ENCODE measurements around the gene RAC3. TPM values are rescaled to one million over a fixed set of nuclear protein-coding genes. Genes with fewer than 3 reads are reported as not detected.

RAC3 gene
- total RNA-seq, 1 experiment from 2014 or later, result 24.8 TPM

DNA sequence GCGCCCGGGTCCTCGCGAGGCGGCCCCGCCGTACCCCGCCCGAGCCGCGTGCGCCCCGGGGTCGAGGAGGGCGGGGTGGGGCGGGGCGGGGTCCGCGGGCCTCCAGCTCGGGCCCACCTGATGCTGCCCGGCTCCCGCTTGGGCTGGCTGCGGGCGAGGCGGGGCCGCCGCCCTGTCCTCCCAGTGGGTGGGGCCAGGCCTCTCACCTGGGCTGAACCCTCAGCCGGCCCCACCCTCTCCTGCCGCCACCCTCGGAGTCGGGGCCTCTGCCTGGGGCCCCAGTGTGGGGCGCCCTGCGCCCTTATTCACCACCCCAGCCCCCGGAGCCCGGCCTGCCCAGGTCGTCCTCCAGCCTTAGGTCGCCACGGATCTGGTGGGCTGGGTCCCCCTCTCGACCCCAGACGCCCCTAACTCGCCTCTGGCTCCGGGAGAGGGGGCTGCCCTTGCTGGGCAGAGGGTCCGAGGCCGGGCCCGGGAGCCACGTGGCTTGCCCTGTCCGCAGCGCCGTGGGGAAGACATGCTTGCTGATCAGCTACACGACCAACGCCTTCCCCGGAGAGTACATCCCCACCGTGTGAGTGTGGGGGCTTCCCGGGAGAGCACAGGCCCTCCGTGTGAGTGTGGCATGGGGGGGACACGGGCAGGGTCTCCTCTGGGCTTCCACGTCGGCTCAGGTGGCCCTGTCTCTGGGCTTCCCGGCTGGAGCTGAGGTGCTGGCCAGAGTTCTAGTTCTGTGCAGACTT, 578 bp downstream of the RAC3 start:
- Histone ChIP-seq H3K36me3 (ENCODE audit: insufficient read depth, low read length, poor library complexity, severe bottlenecking) (peaks cover 3% of the 10 kb centered on the region), H3K27me3 (replicated peaks; ENCODE audit: insufficient read depth, low read depth, low read length, poor library complexity) (no peaks in the 10 kb centered on the region), H3K4me1 (ENCODE audit: insufficient read depth, low read length, poor library complexity, severe bottlenecking) (peaks cover 11% of the 10 kb centered on the region), H3K4me3 (ENCODE audit: low read depth, low read length, poor library complexity, severe bottlenecking) (peak overlapping the region; percentile 67), H3K27ac (ENCODE audit: low read depth, low read length, poor library complexity, severe bottlenecking) (no peak overlapping the region), H3K9me3 (ENCODE audit: low read depth, low read length, poor library complexity, severe bottlenecking) (no peaks in the 10 kb centered on the region)
- CTCF ChIA-PET, result no interaction called here
- POLR2A ChIA-PET (ENCODE audit: low non-redundant PET), result no interaction called here
- no peak for DNase-seq (ENCODE audit: low spot score)
- BruUV-seq (replicated peaks), result no TSS peak
- TF ChIP-seq, protein P1, sequence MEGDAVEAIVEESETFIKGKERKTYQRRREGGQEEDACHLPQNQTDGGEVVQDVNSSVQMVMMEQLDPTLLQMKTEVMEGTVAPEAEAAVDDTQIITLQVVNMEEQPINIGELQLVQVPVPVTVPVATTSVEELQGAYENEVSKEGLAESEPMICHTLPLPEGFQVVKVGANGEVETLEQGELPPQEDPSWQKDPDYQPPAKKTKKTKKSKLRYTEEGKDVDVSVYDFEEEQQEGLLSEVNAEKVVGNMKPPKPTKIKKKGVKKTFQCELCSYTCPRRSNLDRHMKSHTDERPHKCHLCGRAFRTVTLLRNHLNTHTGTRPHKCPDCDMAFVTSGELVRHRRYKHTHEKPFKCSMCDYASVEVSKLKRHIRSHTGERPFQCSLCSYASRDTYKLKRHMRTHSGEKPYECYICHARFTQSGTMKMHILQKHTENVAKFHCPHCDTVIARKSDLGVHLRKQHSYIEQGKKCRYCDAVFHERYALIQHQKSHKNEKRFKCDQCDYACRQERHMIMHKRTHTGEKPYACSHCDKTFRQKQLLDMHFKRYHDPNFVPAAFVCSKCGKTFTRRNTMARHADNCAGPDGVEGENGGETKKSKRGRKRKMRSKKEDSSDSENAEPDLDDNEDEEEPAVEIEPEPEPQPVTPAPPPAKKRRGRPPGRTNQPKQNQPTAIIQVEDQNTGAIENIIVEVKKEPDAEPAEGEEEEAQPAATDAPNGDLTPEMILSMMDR (conservative IDR thresholded peaks at IDR 0.05; ENCODE audit: low read depth, low read length), result no peak
- no peak for TF ChIP-seq EZH2 (IDR thresholded peaks at IDR 0.05; ENCODE audit: borderline replicate concordance, low read depth, low read length, poor library complexity, severe bottlenecking)
- intact Hi-C loops (cut with micrococcal nuclease; ENCODE audit: unreplicated experiment), result loop anchor here (5.0 kb wide), 1 partner anchor 120 kb away; no protein-coding TSS in a partner anchor

DNA sequence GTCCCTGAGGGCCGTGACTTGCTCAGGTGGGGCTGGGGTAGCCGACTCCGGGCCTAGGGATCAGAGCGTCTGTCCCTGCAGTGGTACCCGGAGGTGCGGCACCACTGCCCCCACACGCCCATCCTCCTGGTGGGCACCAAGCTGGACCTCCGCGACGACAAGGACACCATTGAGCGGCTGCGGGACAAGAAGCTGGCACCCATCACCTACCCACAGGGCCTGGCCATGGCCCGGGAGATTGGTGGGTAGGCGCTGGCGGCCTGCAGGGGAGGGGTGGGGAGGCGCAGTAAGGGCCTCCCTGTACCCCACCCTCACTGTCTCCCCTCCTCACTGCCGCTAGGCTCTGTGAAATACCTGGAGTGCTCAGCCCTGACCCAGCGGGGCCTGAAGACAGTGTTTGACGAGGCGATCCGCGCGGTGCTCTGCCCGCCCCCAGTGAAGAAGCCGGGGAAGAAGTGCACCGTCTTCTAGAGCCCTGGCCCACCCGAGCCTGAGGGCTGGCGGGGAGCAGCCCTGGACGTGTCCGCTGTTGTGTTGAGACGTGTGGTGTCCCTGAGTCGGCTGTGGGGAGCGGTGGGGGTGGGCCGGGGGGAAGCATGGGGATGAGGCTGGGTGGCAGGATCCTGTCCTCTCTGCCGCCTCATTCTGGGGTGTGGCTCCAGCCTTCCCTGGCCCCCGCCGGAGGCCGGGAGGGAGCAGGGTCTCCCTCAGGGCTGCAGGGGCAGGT, 2.0 kb downstream of the RAC3 start:
- BruUV-seq (replicated peaks), result no TSS peak
- CTCF ChIA-PET, result no interaction called here

DNA sequence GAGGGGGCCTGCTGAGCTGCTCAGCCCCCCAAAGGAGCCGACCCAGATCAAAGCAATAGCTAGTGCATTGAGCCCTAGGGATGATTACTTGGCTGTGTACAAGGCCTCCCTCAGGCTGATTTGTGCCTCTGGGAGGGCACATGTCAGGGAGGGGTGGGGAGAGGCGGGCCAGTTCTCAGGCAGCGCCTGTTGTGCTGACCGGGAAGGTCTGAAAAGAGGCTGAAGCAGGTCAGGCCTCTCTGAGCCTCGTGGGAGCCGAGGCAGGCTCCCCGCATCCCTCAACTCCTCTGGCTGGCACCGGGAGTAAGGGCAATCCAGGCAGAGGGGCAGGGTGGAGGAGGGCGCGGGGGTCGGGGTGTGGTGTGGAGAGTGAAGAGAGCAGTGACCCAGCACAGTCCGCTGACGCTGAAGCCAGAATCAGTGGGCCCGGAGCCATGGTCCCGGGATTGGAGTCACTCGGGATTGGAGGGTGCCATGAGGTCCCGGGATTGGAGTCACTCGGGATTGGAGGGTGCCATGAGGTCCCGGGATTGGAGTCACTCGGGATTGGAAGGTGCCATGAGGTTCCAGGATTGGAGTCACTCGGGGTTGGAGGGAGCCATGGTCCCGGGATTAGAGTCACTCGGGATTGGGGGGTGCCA, 3.0 kb downstream of the RAC3 start:
- POLR2A ChIA-PET (ENCODE audit: low non-redundant PET), result no interaction called here
- Histone ChIP-seq H3K4me3 (ENCODE audit: low read depth, low read length, poor library complexity, severe bottlenecking) (no peak overlapping the region), H3K4me1 (ENCODE audit: insufficient read depth, low read length, poor library complexity, severe bottlenecking) (peaks cover 11% of the 10 kb centered on the region), H3K27ac (ENCODE audit: low read depth, low read length, poor library complexity, severe bottlenecking) (no peak overlapping the region), H3K27me3 (replicated peaks; ENCODE audit: insufficient read depth, low read depth, low read length, poor library complexity) (no peaks in the 10 kb centered on the region), H3K9me3 (ENCODE audit: low read depth, low read length, poor library complexity, severe bottlenecking) (no peaks in the 10 kb centered on the region), H3K36me3 (ENCODE audit: insufficient read depth, low read length, poor library complexity, severe bottlenecking) (no peaks in the 10 kb centered on the region)
- CTCF ChIA-PET, result interaction anchor here (0.5 to 0.7 kb wide), 2 partner anchors 82 to 151 kb away, joined by 3 to 5 read pairs; no protein-coding TSS in a partner anchor
- TF ChIP-seq, protein P1 (conservative IDR thresholded peaks at IDR 0.05; ENCODE audit: low read depth, low read length), result no peak
- TF ChIP-seq EZH2 (IDR thresholded peaks at IDR 0.05; ENCODE audit: borderline replicate concordance, low read depth, low read length, poor library complexity, severe bottlenecking), result no peak
- intact Hi-C loops (cut with micrococcal nuclease; ENCODE audit: unreplicated experiment), result loop anchor here (5.0 kb wide), 2 partner anchors 63 to 118 kb away; partner anchors contain the start of gene FASN
- no peak for DNase-seq (ENCODE audit: low spot score)
- BruUV-seq (replicated peaks), result no TSS peak

More for the DNA sequence above, 2.0 kb downstream of the RAC3 start:
- Histone ChIP-seq H3K27me3 (replicated peaks; ENCODE audit: insufficient read depth, low read depth, low read length, poor library complexity) (no peaks in the 10 kb centered on the region), H3K4me1 (ENCODE audit: insufficient read depth, low read length, poor library complexity, severe bottlenecking) (peaks cover 11% of the 10 kb centered on the region), H3K4me3 (ENCODE audit: low read depth, low read length, poor library complexity, severe bottlenecking) (no peak overlapping the region), H3K9me3 (ENCODE audit: low read depth, low read length, poor library complexity, severe bottlenecking) (no peaks in the 10 kb centered on the region), H3K27ac (ENCODE audit: low read depth, low read length, poor library complexity, severe bottlenecking) (no peak overlapping the region), H3K36me3 (ENCODE audit: insufficient read depth, low read length, poor library complexity, severe bottlenecking) (no peaks in the 10 kb centered on the region)
- intact Hi-C loops (cut with micrococcal nuclease; ENCODE audit: unreplicated experiment), result loop anchor here (5.0 kb wide), 1 partner anchor 119 kb away; no protein-coding TSS in a partner anchor
- TF ChIP-seq, protein P1 (conservative IDR thresholded peaks at IDR 0.05; ENCODE audit: low read depth, low read length), result no peak
- no peak for TF ChIP-seq EZH2 (IDR thresholded peaks at IDR 0.05; ENCODE audit: borderline replicate concordance, low read depth, low read length, poor library complexity, severe bottlenecking)
- no peak for DNase-seq (ENCODE audit: low spot score)
- POLR2A ChIA-PET (ENCODE audit: low non-redundant PET), result no interaction called here
